Thyroid gland (tissue), 4 donors: Measurements from ENCODE around the gene APOC1. TPM values are rescaled to one million over a fixed set of nuclear protein-coding genes. Genes with fewer than 3 reads are reported as not detected.

Experiments
- DNase-seq, 2 donors: peaks; one replicate each; pipeline ENCODE4 v3.0.0-alpha.2; 2019
- H3K27ac ChIP-seq, 3 donors: fragments of 200-600 bp; sonication (generic); 1 replicate in 2 of 3; 2 replicates in 1 of 3; pipeline ENCODE4 v1.5.1; 2016 to 2019; ENCODE audit warnings: mild to moderate bottlenecking in 1 of 3, moderate library complexity in 1 of 3
- H3K27me3 ChIP-seq: fragments of 200-600 bp; sonication (generic); one replicate; pipeline ENCODE4 v1.5.1; 2019
- H3K36me3 ChIP-seq, 2 donors: fragments of 200-600 bp; sonication (generic); one replicate each; pipeline ENCODE4 v1.5.1; 2016 to 2019
- H3K4me1 ChIP-seq, 2 donors: fragments of 200-600 bp; sonication (generic); one replicate each; pipeline ENCODE4 v1.5.1; 2017 to 2019
- H3K4me3 ChIP-seq, 3 donors: fragments of 200-600 bp; sonication (generic); replicated peaks in 1 of 3; 1 replicate in 2 of 3; 2 replicates in 1 of 3; pipeline ENCODE4 v1.5.1; 2016; ENCODE audit warnings: mild to moderate bottlenecking in 1 of 3
- H3K9me3 ChIP-seq: fragments of 200-600 bp; sonication (generic); one replicate; pipeline ENCODE4 v1.5.1; 2017
- CTCF ChIP-seq, 6 experiments: fragments of 200-600 bp in 3 of 6; fragments of 450-650 bp in 3 of 6; sonication (generic) in 3 of 6; IDR thresholded peaks; one replicate each; pipeline ENCODE4 v1.5.1; 2016 to 2019; ENCODE audit warnings: antibody characterized with exemption in 6 of 6, mild to moderate bottlenecking in 2 of 6, inconsistent platforms in 1 of 6, moderate library complexity in 1 of 6
- POLR2A ChIP-seq, 2 donors: fragments of 450-650 bp; IDR thresholded peaks; one replicate each; pipeline ENCODE4 v1.6.1; 2017; ENCODE audit warnings: antibody characterized with exemption in 2 of 2, mild to moderate bottlenecking in 2 of 2, moderate library complexity in 1 of 2
- WGBS, 2 donors: methylation state at CpG; one replicate each; pipeline ENCODE4 v1.1.5; 2017; 5-methylcytosine and 5-hydroxymethylcytosine counted together
- intact Hi-C: fragments of 100-400 bp; cut with DNase I; formaldehyde crosslinking; loops from one replicate; pipeline ENCODE4 v1.15.1; 2023
- total RNA-seq, 4 donors: library from RNA; depleted of rRNA; stranded (reverse); fragments of >200 nt; gene quantifications; one replicate each; pipeline ENCODE4 v1.2.3, GENCODE V29; 2016

The APOC1 gene
- total RNA-seq, 4 donors from 2014 or later, result 4.1 to 113 (median 45.6) TPM

- Histone ChIP-seq H3K36me3 (peaks cover 10 to 23% of the 10 kb centered on the region in 2 donors), H3K4me3 (no peak overlapping the region), H3K27ac (no peak overlapping the region), H3K9me3 (no peaks in the 10 kb centered on the region), H3K4me1 (no peaks in the 10 kb centered on the region), H3K27me3 (no peaks in the 10 kb centered on the region)
- DNase-seq, result no peak
- intact Hi-C loops, result no loop called here
- WGBS, 2 donors, result 92 to 97% methylated on average over 4 of the region's 4 CpGs
- TF ChIP-seq POLR2A (IDR thresholded peaks at IDR 0.05), result no peak
- no peak for TF ChIP-seq CTCF (IDR thresholded peaks at IDR 0.05)
Measured at GRCh38 chr19:44968670-44969069, 54.3 kb downstream of the APOC1 start.

Other genes with a start within 250 kb of the APOC1 start
- gene CEACAM19, start 243.1 kb upstream of the APOC1 start, total RNA-seq, result 1 to 10 TPM in 3 of 4 donors, under 1 TPM in 1; 0.78 to 5.5 (median 3.8) TPM
- under 1 TPM in 1 of 4 donors, not detected in 3; 0.40 TPM for gene CEACAM16, start 215.5 kb upstream of the APOC1 start, total RNA-seq
- 10 to 100 TPM; 12.4 to 56.2 (median 16.8) TPM for gene BCL3, start 165.9 kb upstream of the APOC1 start, total RNA-seq
- gene CBLC, start 136.7 kb upstream of the APOC1 start, total RNA-seq, result 1 to 10 TPM; 2.0 to 5.6 (median 3.1) TPM
- gene BCAM, start 105.5 kb upstream of the APOC1 start, total RNA-seq, result 100 to 1,000 TPM; 156 to 391 (median 285) TPM
- 100 to 1,000 TPM in 3 of 4 donors, 10 to 100 TPM in 1; 88.6 to 164 (median 117) TPM for gene NECTIN2, start 68.3 kb upstream of the APOC1 start, total RNA-seq
- 10 to 100 TPM; 40.2 to 82.8 (median 58.3) TPM for gene TOMM40, start 23.4 kb upstream of the APOC1 start, total RNA-seq
- gene APOE, start 8.8 kb upstream of the APOC1 start, total RNA-seq, result 100 to 1,000 TPM; 199 to 635 (median 313) TPM
- gene APOC4, start 27.6 kb downstream of the APOC1 start, total RNA-seq, result not detected
- gene APOC2, start 31.4 kb downstream of the APOC1 start, total RNA-seq, result 1 to 10 TPM in 2 of 4 donors, not detected in 2; 1.6 to 3.3 TPM
- 100 to 1,000 TPM in 2 of 4 donors, 10 to 100 TPM in 2; 65.4 to 117 (median 104) TPM for gene CLPTM1, start 40.8 kb downstream of the APOC1 start, total RNA-seq
- gene RELB, start 86.9 kb downstream of the APOC1 start, total RNA-seq, result 10 to 100 TPM in 2 of 4 donors, 1 to 10 TPM in 2; 6.7 to 11.3 (median 9.1) TPM
- gene CLASRP, start 124.4 kb downstream of the APOC1 start, total RNA-seq, result 10 to 100 TPM; 48.2 to 96.8 (median 95.0) TPM
- gene ZNF296, start 161.9 kb downstream of the APOC1 start, total RNA-seq, result 1 to 10 TPM in 1 of 4 donors, under 1 TPM in 2, not detected in 1; 0.34 to 2.1 (median 0.78) TPM
- 10 to 100 TPM; 10.6 to 22.7 (median 19.1) TPM for gene GEMIN7, start 164.7 kb downstream of the APOC1 start, total RNA-seq
- 10 to 100 TPM; 34.9 to 59.7 (median 42.9) TPM for gene PPP1R37, start 178.6 kb downstream of the APOC1 start, total RNA-seq
- gene NKPD1, start 246.4 kb downstream of the APOC1 start, total RNA-seq, result 1 to 10 TPM in 1 of 4 donors, under 1 TPM in 3; 0.44 to 1.3 (median 0.68) TPM